ENCODE results near the gene HNRNPUL1. TPM values are rescaled to one million over a fixed set of nuclear protein-coding genes. Genes with fewer than 3 reads are reported as not detected.
A peak's percentile ranks its signal among the peaks of the same experiment; 100 is the strongest.

Gene HNRNPUL1
- polyA plus RNA-seq, 1 donor (not counting 4 experiments of a cell fraction or from before 2014, with no cell fraction given), result 48.3 TPM

GRCh38 chr19:41321600-41322270, 57.6 kb downstream of the HNRNPUL1 start:
- Histone ChIP-seq H3K4me2 (ENCODE audit: control insufficient read depth, extremely low read depth, insufficient read depth, low read depth, low read length) (no peak overlapping the region), H3K27ac (ENCODE audit: control insufficient read depth, insufficient read depth, low read length) (no peak overlapping the region), H3K79me2 (ENCODE audit: control insufficient read depth, insufficient read depth, low read length) (peaks cover 2% of the 10 kb centered on the region), H3K4me3 (ENCODE audit: control insufficient read depth in 2 of 3, extremely low read depth in 1 of 3, insufficient read depth in 2 of 3, low read depth in 1 of 3, low read length in 3 of 3) (no peak overlapping the region), H3K36me3 (ENCODE audit: control insufficient read depth in 2 of 2, extremely low read depth in 1 of 2, insufficient read depth in 2 of 2, low read length in 2 of 2) (peaks cover 29 to 31% of the 10 kb centered on the region in 2 experiments), H2AFZ (ENCODE audit: control insufficient read depth, low read length) (no peak overlapping the region), H3K9me1 (ENCODE audit: control insufficient read depth, extremely low read depth, insufficient read depth, low read length) (no peaks in the 10 kb centered on the region), H4K20me1 (ENCODE audit: control insufficient read depth, extremely low read depth, insufficient read depth, low read length) (peaks cover 3% of the 10 kb centered on the region), H3K27me3 (ENCODE audit: control insufficient read depth, extremely low read depth, insufficient read depth, low read length) (no peaks in the 10 kb centered on the region), H3K9me3 (ENCODE audit: control insufficient read depth, low read depth, low read length) (no peaks in the 10 kb centered on the region), H3K9ac (ENCODE audit: control insufficient read depth, extremely low read depth, insufficient read depth, low read length) (no peak overlapping the region), H3K4me1 (ENCODE audit: control insufficient read depth, extremely low read depth, insufficient read depth, low read length) (peaks cover 3% of the 10 kb centered on the region)
- dilution Hi-C loops (cut with MboI; ENCODE audit: extremely low pct_ligation_motif_present, low sequenced_read_pairs), result no loop called here
- FAIRE-seq (no peak), DNase-seq (ENCODE audit: low read depth, low spot score) (no peak)
- TF ChIP-seq, protein P1, sequence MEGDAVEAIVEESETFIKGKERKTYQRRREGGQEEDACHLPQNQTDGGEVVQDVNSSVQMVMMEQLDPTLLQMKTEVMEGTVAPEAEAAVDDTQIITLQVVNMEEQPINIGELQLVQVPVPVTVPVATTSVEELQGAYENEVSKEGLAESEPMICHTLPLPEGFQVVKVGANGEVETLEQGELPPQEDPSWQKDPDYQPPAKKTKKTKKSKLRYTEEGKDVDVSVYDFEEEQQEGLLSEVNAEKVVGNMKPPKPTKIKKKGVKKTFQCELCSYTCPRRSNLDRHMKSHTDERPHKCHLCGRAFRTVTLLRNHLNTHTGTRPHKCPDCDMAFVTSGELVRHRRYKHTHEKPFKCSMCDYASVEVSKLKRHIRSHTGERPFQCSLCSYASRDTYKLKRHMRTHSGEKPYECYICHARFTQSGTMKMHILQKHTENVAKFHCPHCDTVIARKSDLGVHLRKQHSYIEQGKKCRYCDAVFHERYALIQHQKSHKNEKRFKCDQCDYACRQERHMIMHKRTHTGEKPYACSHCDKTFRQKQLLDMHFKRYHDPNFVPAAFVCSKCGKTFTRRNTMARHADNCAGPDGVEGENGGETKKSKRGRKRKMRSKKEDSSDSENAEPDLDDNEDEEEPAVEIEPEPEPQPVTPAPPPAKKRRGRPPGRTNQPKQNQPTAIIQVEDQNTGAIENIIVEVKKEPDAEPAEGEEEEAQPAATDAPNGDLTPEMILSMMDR (optimal IDR thresholded peaks at IDR 0.05 in 1 of 3, IDR thresholded peaks at IDR 0.05 in 1 of 3, conservative IDR thresholded peaks at IDR 0.05 in 1 of 3; ENCODE audit: extremely low read depth in 1 of 3, insufficient read depth in 2 of 3, low read length in 3 of 3), result peak; percentile 24 to 48 (median 27)
- no peak for TF ChIP-seq EZH2 (IDR thresholded peaks at IDR 0.05; ENCODE audit: low read length)

DNA sequence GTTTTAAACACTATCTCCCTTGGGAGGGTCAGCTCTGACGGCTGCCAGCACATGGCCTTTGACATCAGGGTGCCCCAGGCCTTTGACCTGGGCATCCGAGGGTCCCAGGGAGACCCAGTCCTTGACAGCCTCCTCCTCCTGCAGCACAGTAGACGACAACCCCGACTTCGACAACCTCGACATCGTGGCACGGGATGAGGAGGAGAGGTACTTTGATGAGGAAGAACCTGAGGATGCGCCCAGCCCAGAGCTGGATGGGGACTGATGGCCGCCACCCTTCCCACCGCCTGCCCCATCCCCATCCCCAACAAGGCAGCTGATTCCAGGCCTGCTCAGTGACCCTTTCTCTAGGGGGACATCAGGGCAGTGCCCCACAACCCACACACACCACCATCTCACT, 58.3 kb downstream of the HNRNPUL1 start:
- Histone ChIP-seq H3K27me3 (ENCODE audit: control insufficient read depth, extremely low read depth, insufficient read depth, low read length) (no peaks in the 10 kb centered on the region), H3K9me3 (ENCODE audit: control insufficient read depth, low read depth, low read length) (no peaks in the 10 kb centered on the region), H3K9ac (ENCODE audit: control insufficient read depth, extremely low read depth, insufficient read depth, low read length) (no peak overlapping the region), H3K4me3 (ENCODE audit: control insufficient read depth in 2 of 3, extremely low read depth in 1 of 3, insufficient read depth in 2 of 3, low read depth in 1 of 3, low read length in 3 of 3) (no peak overlapping the region), H3K4me1 (ENCODE audit: control insufficient read depth, extremely low read depth, insufficient read depth, low read length) (peaks cover 10% of the 10 kb centered on the region), H3K4me2 (ENCODE audit: control insufficient read depth, extremely low read depth, insufficient read depth, low read depth, low read length) (no peak overlapping the region), H2AFZ (ENCODE audit: control insufficient read depth, low read length) (no peak overlapping the region), H4K20me1 (ENCODE audit: control insufficient read depth, extremely low read depth, insufficient read depth, low read length) (peaks cover 3% of the 10 kb centered on the region), H3K79me2 (ENCODE audit: control insufficient read depth, insufficient read depth, low read length) (peaks cover 2% of the 10 kb centered on the region), H3K27ac (ENCODE audit: control insufficient read depth, insufficient read depth, low read length) (no peak overlapping the region), H3K9me1 (ENCODE audit: control insufficient read depth, extremely low read depth, insufficient read depth, low read length) (no peaks in the 10 kb centered on the region), H3K36me3 (ENCODE audit: control insufficient read depth in 2 of 2, extremely low read depth in 1 of 2, insufficient read depth in 2 of 2, low read length in 2 of 2) (peaks cover 22 to 28% of the 10 kb centered on the region in 2 experiments)
- dilution Hi-C loops (cut with MboI; ENCODE audit: extremely low pct_ligation_motif_present, low sequenced_read_pairs), result no loop called here
- DNase-seq (ENCODE audit: low read depth, low spot score), result no peak
- no peak for FAIRE-seq
- TF ChIP-seq, protein P1 (optimal IDR thresholded peaks at IDR 0.05 in 1 of 3, IDR thresholded peaks at IDR 0.05 in 1 of 3, conservative IDR thresholded peaks at IDR 0.05 in 1 of 3; ENCODE audit: extremely low read depth in 1 of 3, insufficient read depth in 2 of 3, low read length in 3 of 3), result no peak
- no peak for TF ChIP-seq EZH2 (IDR thresholded peaks at IDR 0.05; ENCODE audit: low read length)
